NCI-H2171 (cell line): ENCODE measurements around the gene MYH15.

ENCODE experiments used
- DNase-seq: peaks from one replicate; lab custom pipeline; 2025; lab: John Stamatoyannopoulos, UW

MYH15 gene

GRCh38 chr3:108414007-108414406 is 96.4 kb downstream of the MYH15 start:
- DNase-seq: no peak

GRCh38 chr3:108412121-108412750 is 98.2 kb downstream of the MYH15 start:
- no peak for DNase-seq

DNA sequence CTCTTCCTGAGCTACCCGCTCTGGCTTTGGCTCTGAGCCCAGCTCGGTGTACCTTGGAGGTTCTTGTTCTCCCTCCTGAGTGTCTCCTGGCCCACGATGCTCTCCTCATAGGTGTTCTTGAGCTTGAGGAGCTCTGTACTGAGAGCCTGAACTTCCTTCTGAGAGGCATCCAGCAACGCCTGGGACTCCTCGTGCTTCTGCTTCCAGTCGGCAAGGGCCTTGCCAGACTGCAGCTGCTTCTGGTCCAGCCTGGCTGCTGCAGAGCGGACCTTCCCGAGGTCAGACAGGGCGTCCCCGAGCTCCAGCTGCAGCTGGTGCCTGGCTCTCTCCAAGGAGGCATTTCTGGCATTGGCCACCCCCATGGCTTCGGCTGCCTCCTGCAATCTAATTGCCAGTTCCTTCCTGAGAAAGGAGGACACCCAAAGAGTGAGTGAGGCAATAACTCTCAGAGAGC is 99.8 kb downstream of the MYH15 start:
- no peak for DNase-seq

DNA sequence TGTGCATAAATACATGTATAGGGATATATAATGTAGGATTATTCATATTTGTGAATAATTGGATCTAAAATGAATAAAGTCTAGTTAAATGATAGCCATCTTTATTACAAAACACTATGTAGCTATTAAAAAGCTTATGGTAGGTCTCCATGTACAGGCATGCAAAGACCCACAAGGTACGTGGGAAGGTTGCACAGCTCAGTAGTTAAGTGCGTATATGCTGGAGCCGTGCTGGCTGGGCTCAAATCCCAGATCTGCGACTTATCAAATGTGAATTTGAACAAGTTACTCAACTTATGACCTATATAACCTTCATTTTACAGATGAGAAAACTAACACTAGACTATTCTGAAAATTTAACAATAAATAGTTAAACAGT is 100.6 kb downstream of the MYH15 start:
- DNase-seq: no peak

DNA sequence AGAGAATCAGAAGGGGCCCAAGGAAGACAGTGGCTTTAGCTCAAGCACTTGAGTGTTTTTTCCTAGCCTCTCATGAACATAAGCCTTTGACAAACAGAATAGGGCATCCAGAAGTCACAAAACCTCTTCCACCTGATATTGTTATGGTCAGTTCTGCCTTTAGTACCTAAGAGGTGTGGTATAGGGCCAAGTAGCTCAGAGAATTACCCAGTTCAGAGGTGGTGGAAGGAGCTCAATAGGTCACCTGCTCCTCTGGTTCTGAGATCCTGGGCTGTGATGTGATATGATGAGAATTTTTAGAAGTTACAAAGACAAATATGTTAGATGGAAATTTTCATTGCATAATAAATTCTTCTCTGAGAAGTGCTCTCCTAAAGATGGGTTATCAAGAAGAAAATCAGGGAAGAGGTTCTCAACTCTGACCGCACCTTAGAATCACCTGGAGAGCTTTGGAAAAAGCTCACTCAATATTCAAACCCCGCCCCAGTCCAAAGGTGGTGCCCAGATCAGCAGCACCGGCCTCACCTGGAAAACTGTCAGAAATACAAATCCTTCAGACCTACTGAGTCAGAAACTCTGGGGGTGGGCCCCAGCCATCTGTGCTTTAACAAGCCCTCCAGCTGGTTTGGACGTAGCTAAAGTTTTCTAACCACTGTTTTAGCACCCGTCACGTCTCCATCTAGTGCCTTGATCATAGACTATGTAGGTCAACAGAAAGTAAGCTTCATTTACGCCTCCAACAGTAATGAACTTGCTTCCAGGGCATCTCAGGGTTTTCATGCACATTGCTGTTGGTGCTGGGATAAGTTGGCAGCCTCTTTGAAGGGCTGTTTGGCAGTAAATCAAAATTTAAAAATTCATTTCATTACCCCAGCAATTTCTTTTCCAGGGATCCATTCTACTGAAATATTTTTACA is 101.3 kb downstream of the MYH15 start:
- no peak for DNase-seq

DNA sequence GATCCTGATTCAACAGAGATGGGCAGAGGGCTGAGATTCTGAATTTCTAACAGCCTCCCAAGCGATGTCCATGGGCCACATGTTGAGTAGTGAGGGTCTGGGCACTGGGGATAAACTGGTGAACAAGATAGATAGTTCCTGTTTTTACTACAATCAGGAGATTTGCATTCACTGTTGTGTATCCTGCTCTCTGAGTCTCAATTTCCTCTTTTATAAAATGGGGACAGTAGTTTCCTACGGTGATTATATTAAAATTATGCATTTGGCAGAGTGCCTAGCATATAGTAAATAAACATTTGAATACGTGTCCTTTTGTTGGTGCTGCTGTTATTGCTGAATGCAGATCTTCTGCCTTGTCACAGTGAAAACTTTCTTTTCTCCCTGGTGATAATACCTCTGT is 102.5 kb downstream of the MYH15 start:
- DNase-seq: no peak

GRCh38 chr3:108406661-108407206 is 103.7 kb downstream of the MYH15 start:
- peak; percentile 13 for DNase-seq

GRCh38 chr3:108406063-108406660 is 104.2 kb downstream of the MYH15 start:
- DNase-seq: no peak

- DNase-seq: no peak
These were observed 106.0 kb downstream of the MYH15 start for GRCh38 chr3:108404368-108404767.

DNA sequence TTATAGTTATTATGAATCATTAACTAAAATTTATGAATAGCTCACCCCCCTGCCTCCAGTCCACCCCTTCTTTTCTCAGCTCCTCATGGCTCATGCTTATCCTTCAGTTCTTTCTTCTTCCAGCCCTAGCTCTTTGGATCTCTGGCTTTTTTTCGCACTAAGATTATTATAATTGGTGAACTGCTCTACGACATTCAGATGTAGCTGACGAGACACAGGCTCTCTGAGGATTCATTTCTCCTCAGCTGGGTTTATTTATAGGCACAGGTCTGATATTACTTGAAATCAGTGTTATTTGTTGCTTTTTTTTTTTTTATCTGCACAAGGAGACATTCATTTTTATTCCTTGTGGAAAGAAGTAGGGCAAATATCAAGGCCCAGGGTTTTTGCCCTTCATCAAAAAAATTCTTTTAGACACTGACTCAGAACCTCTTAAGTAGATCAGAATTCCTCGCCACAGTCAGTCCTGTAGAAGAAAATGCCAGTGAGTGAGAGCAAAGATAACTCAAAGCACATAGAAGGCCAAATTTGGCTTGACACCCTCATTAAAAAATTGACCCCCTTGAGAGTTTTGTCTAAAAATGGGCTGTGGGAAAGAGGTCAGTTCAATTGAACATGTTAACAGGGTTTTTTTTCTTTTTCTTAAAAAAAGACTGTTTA is 106.6 kb downstream of the MYH15 start:
- no peak for DNase-seq

DNA sequence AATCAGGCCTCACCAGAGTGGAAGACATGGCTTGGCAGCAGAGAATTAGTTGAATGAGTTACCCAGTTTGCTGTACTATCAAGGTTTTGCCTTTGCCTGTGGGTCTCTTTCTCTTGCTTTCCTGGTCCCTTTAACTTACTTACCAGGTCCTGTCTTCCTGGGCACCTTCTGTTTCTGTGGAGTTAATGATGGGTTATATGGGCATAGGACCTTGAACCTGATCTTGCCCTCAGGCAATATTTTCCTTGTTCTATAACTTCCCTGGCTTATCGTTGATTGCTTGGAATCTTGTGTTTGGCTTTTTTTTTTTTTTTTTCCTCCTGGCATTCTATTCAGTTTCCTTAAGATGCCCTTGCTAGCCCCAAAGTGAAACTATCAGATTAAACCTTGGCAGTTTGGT is 107.2 kb downstream of the MYH15 start:
- no peak for DNase-seq

GRCh38 chr3:108401836-108402235 is 108.6 kb downstream of the MYH15 start:
- no peak for DNase-seq

GRCh38 chr3:108398510-108398909 is 111.9 kb downstream of the MYH15 start:
- DNase-seq: no peak

GRCh38 chr3:108396336-108396735 is 114.1 kb downstream of the MYH15 start:
- DNase-seq: no peak

GRCh38 chr3:108394563-108394962 is 115.8 kb downstream of the MYH15 start:
- no peak for DNase-seq

DNA sequence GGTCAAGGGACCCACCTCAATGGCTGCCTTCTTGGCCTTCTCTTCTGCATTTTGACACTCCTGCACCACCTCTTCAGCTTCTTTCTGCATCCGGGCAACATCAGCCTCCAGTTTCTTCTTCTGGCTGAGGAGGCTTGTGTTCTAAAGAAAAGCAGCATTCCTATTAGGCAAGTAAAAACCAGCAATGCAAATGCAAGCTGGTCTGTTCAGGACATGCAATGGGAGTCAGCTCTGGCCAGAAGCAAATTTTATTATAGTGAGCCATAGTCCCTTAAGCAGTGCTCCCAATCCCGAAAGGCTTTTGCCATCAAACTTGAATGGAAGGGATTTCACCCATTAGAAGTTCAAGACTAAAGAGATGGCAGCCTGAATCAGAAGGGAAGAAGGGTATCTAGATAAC is 116.4 kb downstream of the MYH15 start:
- DNase-seq: no peak

DNA sequence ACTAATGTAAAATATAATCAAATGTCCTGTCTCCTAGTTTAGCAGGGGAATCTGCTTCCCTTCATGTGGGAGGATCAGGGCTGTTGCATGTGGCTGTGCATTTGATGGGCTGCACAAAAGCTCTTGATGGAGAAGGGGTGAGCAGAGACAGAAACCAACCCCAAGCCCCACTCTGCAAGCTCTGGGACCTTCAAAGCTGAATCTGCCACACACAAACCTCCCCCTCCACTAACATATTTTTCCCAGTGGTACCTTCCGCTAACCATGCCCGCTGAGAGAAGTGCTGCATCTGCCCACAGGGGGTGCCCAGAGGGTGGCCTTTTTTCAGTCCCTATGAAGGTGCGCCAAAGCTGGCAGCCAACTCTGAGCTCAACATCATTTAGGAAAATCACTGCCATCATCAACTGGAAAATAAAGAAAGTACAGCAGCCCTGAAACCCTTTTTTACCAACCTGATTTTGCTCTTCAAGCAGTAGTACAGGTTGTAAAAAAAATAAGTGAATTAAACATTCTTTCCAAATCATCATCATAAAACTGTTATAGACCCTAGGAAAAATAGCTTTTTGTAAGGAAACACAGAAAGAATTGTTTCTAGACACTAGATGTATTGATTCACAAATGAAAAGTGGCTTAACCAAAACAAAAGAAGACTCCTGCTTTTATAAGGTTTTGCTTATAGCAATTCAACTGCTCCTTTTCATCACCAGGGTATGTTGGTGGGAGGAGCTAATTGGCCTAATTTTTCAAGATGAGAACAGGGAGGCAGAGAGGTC is 117.1 kb downstream of the MYH15 start:
- no peak for DNase-seq

- peak; percentile 67 for DNase-seq
These were observed 118.3 kb downstream of the MYH15 start for GRCh38 chr3:108391917-108392593.

- no peak for DNase-seq
These were observed 121.0 kb downstream of the MYH15 start for GRCh38 chr3:108389372-108389771.
